T-cell (primary cell): ENCODE data around the gene GFRA1. TPM values are rescaled to one million over a fixed set of nuclear protein-coding genes. Genes with fewer than 3 reads are reported as not detected.

Source experiments
- ATAC-seq, 4 experiments: fragments of 200-7000 bp in 3 of 4; fragments of 150-1000 bp in 1 of 4; cut with Tn5 transposase; replicated peaks in 1 of 4; 1 replicate in 3 of 4; 2 replicates in 1 of 4; pipeline ENCODE4 v1.10.0; 2021; ENCODE audit warnings: moderate library complexity in 3 of 4, mild to moderate bottlenecking in 2 of 4, moderate number of reproducible peaks in 1 of 4
- CTCF ChIA-PET, 2 donors: fragments of 300-600 bp; sonication (Branson Sonifier 250); formaldehyde crosslinking; loops; one replicate each; lab custom pipeline; 2022; ENCODE audit warnings: antibody characterized with exemption in 2 of 2; lab: Charles Lee
- POLR2A ChIA-PET, 2 donors: fragments of 300-600 bp; sonication (Branson Sonifier 250); formaldehyde crosslinking; loops; one replicate each; lab custom pipeline; 2022; ENCODE audit warnings: antibody characterized with exemption in 2 of 2; lab: Charles Lee
- DNase-seq, 35 experiments: peaks; one replicate each; pipeline versions ENCODE4 v3.0.0 to v3.0.0-alpha.2; 2013 to 2023
- H3K27ac ChIP-seq: one replicate; pipeline ENCODE4 v1.5.1; 2013; ENCODE audit warnings: low read length
- H3K27me3 ChIP-seq, 2 experiments: replicated peaks in 1 of 2; 1 replicate in 1 of 2; 2 replicates in 1 of 2; pipeline versions ENCODE4 v1.6.1 to v1.7.0; 2013; ENCODE audit warnings: low read length in 1 of 2, mixed read lengths in 1 of 2; ENCODE audit not compliant: control insufficient read depth in 2 of 2, insufficient read depth in 2 of 2; ENCODE audit errors: extremely low read depth in 1 of 2
- H3K36me3 ChIP-seq, 2 donors: 1 replicate in 1 of 2; 2 replicates in 1 of 2; pipeline versions ENCODE4 v1.6.1 to v1.7.0; 2013; ENCODE audit warnings: low read length in 1 of 2; ENCODE audit not compliant: control insufficient read depth in 2 of 2, insufficient read depth in 1 of 2; ENCODE audit errors: extremely low read depth in 1 of 2
- H3K4me1 ChIP-seq, 2 experiments: 1 replicate in 1 of 2; 2 replicates in 1 of 2; pipeline versions ENCODE4 v1.6.1 to v1.7.0; 2013; ENCODE audit warnings: low read length in 2 of 2, mixed read lengths in 1 of 2; ENCODE audit not compliant: insufficient read depth in 2 of 2, control insufficient read depth in 1 of 2; ENCODE audit errors: extremely low read depth in 1 of 2
- H3K4me3 ChIP-seq, 2 donors: 1 replicate in 1 of 2; 2 replicates in 1 of 2; pipeline versions ENCODE4 v1.5.1 to v1.7.0; 2013; ENCODE audit warnings: mild to moderate bottlenecking in 2 of 2, low read length in 1 of 2, moderate library complexity in 1 of 2; ENCODE audit not compliant: control insufficient read depth in 1 of 2; ENCODE audit errors: extremely low read depth in 1 of 2
- H3K9me3 ChIP-seq: 2 replicates; pipeline ENCODE4 v1.7.0; 2013
- H3K27ac Mint-ChIP-seq, 2 donors: one replicate each; pipeline ENCODE4 v1.8.0; 2020 to 2021; ENCODE audit warnings: mild to moderate bottlenecking in 2 of 2, mixed read lengths in 2 of 2
- H3K27me3 Mint-ChIP-seq, 2 donors: one replicate each; pipeline ENCODE4 v1.8.0; 2021 to 2022; ENCODE audit warnings: mixed read lengths in 2 of 2
- H3K36me3 Mint-ChIP-seq: one replicate; pipeline ENCODE4 v1.8.0; 2021; ENCODE audit warnings: mixed read lengths
- H3K4me1 Mint-ChIP-seq, 3 donors: one replicate each; pipeline ENCODE4 v1.8.0; 2020 to 2022; ENCODE audit warnings: mixed read lengths in 3 of 3, mild to moderate bottlenecking in 1 of 3
- H3K4me3 Mint-ChIP-seq, 3 donors: one replicate each; pipeline ENCODE4 v1.8.0; 2020 to 2022; ENCODE audit warnings: mild to moderate bottlenecking in 3 of 3, mixed read lengths in 3 of 3, moderate library complexity in 3 of 3
- H3K9me3 Mint-ChIP-seq, 3 donors: one replicate each; pipeline ENCODE4 v1.8.0; 2020 to 2022; ENCODE audit warnings: mixed read lengths in 3 of 3
- WGBS: methylation state at CpG from one replicate; pipeline ENCODE4 v1.1.5; 2013; ENCODE audit warnings: missing lambda C conversion rate; ENCODE audit not compliant: insufficient coverage; 5-methylcytosine and 5-hydroxymethylcytosine counted together
- total RNA-seq, 35 experiments: library from RNA in 6 of 35; stranded (reverse) in 6 of 35; fragments of 120-200 nt in 1 of 35; gene quantifications; one replicate each; pipeline versions ENCODE4 v1.2.1 to v1.2.4 and lab custom pipeline; 2013 to 2026

The GFRA1 gene
- total RNA-seq, 5 donors from 2014 or later (not counting 1 experiment from before 2014, with no cell fraction given): 0.03 to 0.25 (median 0.20) TPM; not detected in 2

- Histone ChIP-seq H3K27ac (no peak overlapping the region), H3K27me3 (no peaks in the 10 kb centered on the region), H3K36me3 (no peaks in the 10 kb centered on the region), H3K4me3 (no peak overlapping the region), H3K4me1 (no peaks in the 10 kb centered on the region), H3K9me3 (no peaks in the 10 kb centered on the region)
- CTCF ChIA-PET: no interaction called here
- Mint-ChIP-seq H3K9me3 (peaks cover 0 to 9% (median 0%) of the 10 kb centered on the region in 3 donors), H3K27ac (no peak overlapping the region), H3K27me3 (no peaks in the 10 kb centered on the region), H3K36me3 (no peaks in the 10 kb centered on the region), H3K4me3 (no peak overlapping the region), H3K4me1 (no peaks in the 10 kb centered on the region)
- POLR2A ChIA-PET: no interaction called here
- DNase-seq (no peak), ATAC-seq (no peak)
- 75% methylated on average over 1 of the region's 1 CpG for WGBS
Measured at GRCh38 chr10:116154651-116155050, 118.4 kb downstream of the GFRA1 start.

DNA sequence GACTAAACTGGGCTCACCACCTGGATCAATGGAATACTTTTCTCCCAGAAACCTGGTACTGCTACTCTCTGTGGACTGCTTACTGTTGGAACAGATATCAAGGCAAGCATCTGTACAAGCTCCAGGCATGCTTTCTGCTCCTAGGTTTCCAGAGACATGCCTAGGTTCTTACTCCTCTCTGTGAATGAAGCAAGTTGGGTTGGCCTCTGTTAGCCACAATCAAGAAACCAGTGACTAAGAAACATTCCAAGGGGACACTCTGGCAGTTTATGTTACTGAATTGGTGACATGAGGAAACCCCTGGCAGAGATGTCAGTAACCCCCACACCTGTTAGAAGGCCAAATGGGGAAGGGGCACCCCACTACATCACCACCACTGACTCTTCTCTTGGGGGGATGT is 121.9 kb downstream of the GFRA1 start:
- DNase-seq (no peak), ATAC-seq (no peak)
- peaks cover 3 to 5% of the 10 kb centered on the region in 2 experiments for H3K4me1 ChIP-seq
- H3K9me3 ChIP-seq: no peaks in the 10 kb centered on the region
- Mint-ChIP-seq H3K27me3 (no peaks in the 10 kb centered on the region), H3K4me3 (no peak overlapping the region), H3K4me1 (peaks cover 0 to 17% (median 0%) of the 10 kb centered on the region in 3 donors), H3K27ac (no peak overlapping the region), H3K9me3 (peaks cover 0 to 9% (median 0%) of the 10 kb centered on the region in 3 donors), H3K36me3 (no peaks in the 10 kb centered on the region)
- H3K27ac ChIP-seq: no peak overlapping the region
- ChIA-PET POLR2A (no interaction called here), CTCF (no interaction called here)
- no peaks in the 10 kb centered on the region for H3K36me3 ChIP-seq
- H3K4me3 ChIP-seq: no peak overlapping the region
- H3K27me3 ChIP-seq: no peaks in the 10 kb centered on the region

DNA sequence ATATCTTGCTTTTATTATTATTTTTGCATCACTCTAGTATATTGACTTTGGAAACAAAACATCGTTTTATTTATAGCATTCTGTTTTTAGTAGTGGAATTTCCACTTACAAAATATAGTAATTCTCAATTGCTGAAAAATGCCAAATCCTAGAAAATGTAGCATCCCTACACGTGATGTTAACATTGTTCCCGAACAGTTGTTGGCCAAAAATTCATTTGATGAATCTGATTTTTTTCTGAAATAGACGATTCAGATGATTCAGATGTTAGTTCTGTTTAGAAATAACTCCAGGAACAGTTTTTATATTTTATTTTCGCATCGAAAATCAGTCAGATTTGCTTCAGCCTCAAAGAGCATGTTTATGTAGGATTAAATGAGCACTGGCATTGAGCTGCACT is 122.4 kb downstream of the GFRA1 start:
- 40% methylated on average over 1 of the region's 6 CpGs for WGBS
- Mint-ChIP-seq H3K9me3 (peaks cover 0 to 9% (median 0%) of the 10 kb centered on the region in 3 donors), H3K36me3 (no peaks in the 10 kb centered on the region)

GRCh38 chr10:116147147-116147905 is 125.7 kb downstream of the GFRA1 start:
- no peaks in the 10 kb centered on the region for H3K36me3 Mint-ChIP-seq
- no peak overlapping the region for H3K4me3 ChIP-seq
- 59% methylated on average over 6 of the region's 15 CpGs for WGBS
- H3K27ac Mint-ChIP-seq: peak overlapping the region in 1 of 2 donors; percentile 74
- peak overlapping the region in 2 of 3 donors; percentile 4 to 54 for H3K4me3 Mint-ChIP-seq
- peaks cover 3 to 5% of the 10 kb centered on the region in 2 experiments for H3K4me1 ChIP-seq
- no peaks in the 10 kb centered on the region for H3K9me3 ChIP-seq
- no peaks in the 10 kb centered on the region for H3K27me3 Mint-ChIP-seq
- CTCF ChIA-PET: interaction anchor here in 1 of 2 donors (0.6 kb wide), 1 partner anchor 15 kb away, joined by 3 read pairs; no protein-coding TSS in a partner anchor
- H3K4me1 Mint-ChIP-seq: peaks cover 0 to 17% (median 0%) of the 10 kb centered on the region in 3 donors
- peaks cover 0 to 9% (median 0%) of the 10 kb centered on the region in 3 donors for H3K9me3 Mint-ChIP-seq
- H3K27ac ChIP-seq: no peak overlapping the region
- POLR2A ChIA-PET: no interaction called here
- no peaks in the 10 kb centered on the region for H3K36me3 ChIP-seq
- DNase-seq (peak in 7 of 35 experiments; percentile 2 to 27 (median 10)), ATAC-seq (peak in 1 of 4 experiments; percentile 53)
- H3K27me3 ChIP-seq: no peaks in the 10 kb centered on the region

More for the DNA sequence above, 122.4 kb downstream of the GFRA1 start:
- Mint-ChIP-seq H3K4me3 (no peak overlapping the region), H3K4me1 (peaks cover 0 to 17% (median 0%) of the 10 kb centered on the region in 3 donors), H3K27me3 (no peaks in the 10 kb centered on the region), H3K27ac (no peak overlapping the region)
- ChIA-PET POLR2A (no interaction called here), CTCF (no interaction called here)
- Histone ChIP-seq H3K27ac (no peak overlapping the region), H3K36me3 (no peaks in the 10 kb centered on the region), H3K4me1 (peaks cover 3 to 5% of the 10 kb centered on the region in 2 experiments), H3K9me3 (no peaks in the 10 kb centered on the region), H3K4me3 (no peak overlapping the region), H3K27me3 (no peaks in the 10 kb centered on the region)
- DNase-seq (no peak), ATAC-seq (no peak)

- ATAC-seq (no peak), DNase-seq (no peak)
- no CpG with 5 or more reads among the region's 3 CpGs for WGBS
- H3K4me1 ChIP-seq: peaks cover 3 to 5% of the 10 kb centered on the region in 2 experiments
- peak overlapping the region in 1 of 2 donors; percentile 24 for H3K27ac Mint-ChIP-seq
- peaks cover 0 to 17% (median 0%) of the 10 kb centered on the region in 3 donors for H3K4me1 Mint-ChIP-seq
- H3K36me3 ChIP-seq: no peaks in the 10 kb centered on the region
- H3K27me3 Mint-ChIP-seq: no peaks in the 10 kb centered on the region
- no peak overlapping the region for H3K4me3 ChIP-seq
- ChIA-PET CTCF (no interaction called here), POLR2A (no interaction called here)
- H3K27me3 ChIP-seq: no peaks in the 10 kb centered on the region
- H3K27ac ChIP-seq: no peak overlapping the region
- peaks cover 0 to 4% (median 0%) of the 10 kb centered on the region in 3 donors for H3K9me3 Mint-ChIP-seq
- peak overlapping the region in 1 of 3 donors; percentile 4 for H3K4me3 Mint-ChIP-seq
- no peaks in the 10 kb centered on the region for H3K9me3 ChIP-seq
- H3K36me3 Mint-ChIP-seq: no peaks in the 10 kb centered on the region
Measured at GRCh38 chr10:116146372-116147140, 126.5 kb downstream of the GFRA1 start.

DNA sequence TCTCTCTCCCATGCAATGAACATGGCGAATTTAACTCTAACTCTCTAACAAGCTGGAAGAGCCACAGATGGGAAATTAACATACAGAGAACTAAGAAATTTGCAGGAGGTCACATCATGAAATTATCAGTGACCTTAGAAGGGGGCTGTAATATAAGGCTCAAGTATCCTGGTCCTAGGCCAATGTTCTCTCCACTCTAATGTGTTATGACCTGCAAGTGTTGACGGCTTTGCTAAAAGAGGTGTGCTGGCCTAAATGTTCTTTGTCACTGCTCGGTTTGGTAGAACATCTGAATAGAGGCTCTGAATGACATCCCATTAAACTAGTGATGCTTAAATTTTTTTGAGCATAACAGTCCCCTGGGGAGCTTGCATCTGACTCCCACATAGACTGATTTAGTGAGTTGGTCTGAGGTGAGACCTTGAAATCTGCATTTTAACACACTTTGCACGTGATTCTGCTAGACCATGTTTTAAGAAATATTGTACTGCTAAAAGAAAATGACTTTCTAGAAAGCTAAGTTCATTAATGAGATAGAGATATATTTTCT is 129.3 kb downstream of the GFRA1 start:
- H3K9me3 Mint-ChIP-seq: no peaks in the 10 kb centered on the region
- Histone ChIP-seq H3K27me3 (peaks cover 0 to 3% of the 10 kb centered on the region in 2 experiments), H3K36me3 (no peaks in the 10 kb centered on the region), H3K27ac (no peak overlapping the region), H3K4me3 (no peak overlapping the region), H3K4me1 (peaks cover 3 to 5% of the 10 kb centered on the region in 2 experiments), H3K9me3 (no peaks in the 10 kb centered on the region)
- no peak for ATAC-seq
- H3K27me3 Mint-ChIP-seq: no peaks in the 10 kb centered on the region
- CTCF ChIA-PET: interaction anchor here in 1 of 2 donors (0.7 kb wide), 1 partner anchor 323 kb away, joined by 5 read pairs; no protein-coding TSS in a partner anchor
- no peak overlapping the region for H3K4me3 Mint-ChIP-seq
- peaks cover 0 to 17% (median 0%) of the 10 kb centered on the region in 3 donors for H3K4me1 Mint-ChIP-seq
- POLR2A ChIA-PET: no interaction called here
- H3K27ac Mint-ChIP-seq: no peak overlapping the region
- no peaks in the 10 kb centered on the region for H3K36me3 Mint-ChIP-seq
- DNase-seq: no peak
- WGBS: 100% methylated on average over 1 of the region's 4 CpGs
